H9 (cell line): ENCODE measurements around the gene MAP3K7CL. TPM values are rescaled to one million over a fixed set of nuclear protein-coding genes. Genes with fewer than 3 reads are reported as not detected.

ENCODE experiments used
- DNase-seq: peaks from one replicate; pipeline ENCODE4 v3.0.0-alpha.2; 2017
- H2AFZ ChIP-seq: one replicate; pipeline ENCODE4 v1.6.1; 2013; ENCODE audit warnings: mild to moderate bottlenecking, low read length, control low read depth, moderate library complexity
- H2AK5ac ChIP-seq: 2 replicates; pipeline ENCODE4 v1.6.1; 2013; ENCODE audit warnings: low read length, control low read depth, mixed read lengths; ENCODE audit not compliant: insufficient read length
- H2BK120ac ChIP-seq: one replicate; pipeline ENCODE4 v1.6.1; 2013; ENCODE audit warnings: low read depth, mild to moderate bottlenecking, low read length, control low read depth, inconsistent platforms; ENCODE audit not compliant: poor library complexity, severe bottlenecking
- H2BK12ac ChIP-seq: 2 replicates; pipeline ENCODE4 v1.6.1; 2013; ENCODE audit warnings: low read length, control low read depth, mixed read lengths, low read depth; ENCODE audit not compliant: insufficient read length
- H2BK15ac ChIP-seq: 2 replicates; pipeline ENCODE4 v1.6.1; 2013; ENCODE audit warnings: low read depth, low read length, control low read depth
- H2BK20ac ChIP-seq: one replicate; pipeline ENCODE4 v1.6.1; 2013; ENCODE audit warnings: low read depth, mild to moderate bottlenecking, low read length, control low read depth, inconsistent platforms; ENCODE audit not compliant: poor library complexity, severe bottlenecking
- H2BK5ac ChIP-seq: 2 replicates; pipeline ENCODE4 v1.6.1; 2013; ENCODE audit warnings: low read length, control low read depth, mixed read lengths; ENCODE audit not compliant: insufficient read length
- H3K14ac ChIP-seq: 2 replicates; pipeline ENCODE4 v1.6.1; 2013; ENCODE audit warnings: low read length, control low read depth; ENCODE audit not compliant: insufficient read depth
- H3K18ac ChIP-seq: 2 replicates; pipeline ENCODE4 v1.6.1; 2013; ENCODE audit warnings: low read depth, mild to moderate bottlenecking, mixed read lengths, low read length, control low read depth; ENCODE audit not compliant: insufficient read length
- H3K23ac ChIP-seq: 2 replicates; pipeline ENCODE4 v1.6.1; 2013; ENCODE audit warnings: low read length, control low read depth, mixed read lengths, low read depth; ENCODE audit not compliant: insufficient read length
- H3K23me2 ChIP-seq: 2 replicates; pipeline ENCODE4 v1.6.1; 2013; ENCODE audit warnings: low read depth, mild to moderate bottlenecking, mixed read lengths, low read length, control low read depth; ENCODE audit not compliant: insufficient read length, poor library complexity, severe bottlenecking
- H3K27ac ChIP-seq: 2 replicates; pipeline ENCODE4 v1.5.1; 2013; ENCODE audit warnings: low read length, control low read depth, mixed read lengths, low read depth; ENCODE audit not compliant: insufficient read length
- H3K27me3 ChIP-seq: 2 replicates; pipeline ENCODE4 v1.6.1; 2013; ENCODE audit warnings: low read length, control low read depth, inconsistent platforms; ENCODE audit not compliant: insufficient read depth
- H3K4ac ChIP-seq: 2 replicates; pipeline ENCODE4 v1.6.1; 2013; ENCODE audit warnings: low read depth, mild to moderate bottlenecking, control low read depth, inconsistent platforms, low read length, moderate library complexity
- H3K4me1 ChIP-seq: 2 replicates; pipeline ENCODE4 v1.6.1; 2013; ENCODE audit warnings: low read length, control low read depth, inconsistent platforms; ENCODE audit not compliant: insufficient read depth
- H3K4me2 ChIP-seq: 2 replicates; pipeline ENCODE4 v1.6.1; 2013; ENCODE audit warnings: low read length, control low read depth, mixed read lengths; ENCODE audit not compliant: insufficient read length, insufficient read depth
- H3K56ac ChIP-seq: 2 replicates; pipeline ENCODE4 v1.6.1; 2013; ENCODE audit warnings: low read depth, mild to moderate bottlenecking, mixed read lengths, low read length, control low read depth; ENCODE audit not compliant: insufficient read length
- H3K79me1 ChIP-seq: 2 replicates; pipeline ENCODE4 v1.6.1; 2013; ENCODE audit warnings: low read depth, mild to moderate bottlenecking, moderate library complexity, low read length, control low read depth, inconsistent platforms; ENCODE audit not compliant: insufficient read depth, poor library complexity, severe bottlenecking
- H3K79me2 ChIP-seq: 2 replicates; pipeline ENCODE4 v1.6.1; 2013; ENCODE audit warnings: low read length, control low read depth, inconsistent platforms; ENCODE audit not compliant: insufficient read depth
- H3K9ac ChIP-seq: 2 replicates; pipeline ENCODE4 v1.6.1; 2013; ENCODE audit warnings: low read length, control low read depth, mixed read lengths; ENCODE audit not compliant: insufficient read length; ENCODE audit errors: extremely low read depth
- H3K9me3 ChIP-seq: one replicate; pipeline ENCODE4 v1.6.1; 2013; ENCODE audit warnings: low read depth, low read length, inconsistent platforms; ENCODE audit not compliant: control insufficient read depth
- H3T11ph ChIP-seq: one replicate; pipeline ENCODE4 v1.6.1; 2013; ENCODE audit warnings: mild to moderate bottlenecking, low read length, control low read depth, inconsistent platforms
- H4K20me1 ChIP-seq: one replicate; pipeline ENCODE4 v1.6.1; 2013; ENCODE audit not compliant: control insufficient read depth, insufficient read length, insufficient read depth
- H4K5ac ChIP-seq: 2 replicates; pipeline ENCODE4 v1.6.1; 2013; ENCODE audit warnings: low read depth, mild to moderate bottlenecking, mixed read lengths, low read length, control low read depth; ENCODE audit not compliant: insufficient read length
- H4K8ac ChIP-seq: replicated peaks from 2 replicates; pipeline ENCODE4 v1.6.1; 2013; ENCODE audit warnings: low read length, control low read depth, mixed read lengths, low read depth; ENCODE audit not compliant: insufficient read length
- H4K91ac ChIP-seq: 2 replicates; pipeline ENCODE4 v1.6.1; 2013; ENCODE audit warnings: low read depth, mild to moderate bottlenecking, moderate library complexity, mixed read lengths, low read length, control low read depth; ENCODE audit not compliant: insufficient read length
- H3K27ac Mint-ChIP-seq, 3 experiments: 2 replicates in 2 of 3; 3 replicates in 1 of 3; pipeline ENCODE4 v1.8.0; 2020 to 2021; ENCODE audit warnings: mixed read lengths in 3 of 3, mild to moderate bottlenecking in 1 of 3, moderate library complexity in 1 of 3
- H3K27me3 Mint-ChIP-seq: 2 replicates; pipeline ENCODE4 v1.8.0; 2021; ENCODE audit warnings: low read depth, mild to moderate bottlenecking, moderate library complexity, mixed read lengths
- H3K36me3 Mint-ChIP-seq, 3 experiments: 2 replicates in 2 of 3; 3 replicates in 1 of 3; pipeline ENCODE4 v1.8.0; 2020 to 2021; ENCODE audit warnings: low read depth in 3 of 3, mixed read lengths in 3 of 3; ENCODE audit not compliant: insufficient read depth in 1 of 3
- H3K4me1 Mint-ChIP-seq, 2 experiments: 2 replicates each; pipeline ENCODE4 v1.8.0; 2020; ENCODE audit warnings: mixed read lengths in 2 of 2
- H3K4me3 Mint-ChIP-seq, 2 experiments: 2 replicates in 1 of 2; 3 replicates in 1 of 2; pipeline ENCODE4 v1.8.0; 2020 to 2021; ENCODE audit warnings: mild to moderate bottlenecking in 2 of 2, mixed read lengths in 2 of 2, moderate library complexity in 1 of 2
- H3K9me3 Mint-ChIP-seq, 2 experiments: 2 replicates in 1 of 2; 3 replicates in 1 of 2; pipeline ENCODE4 v1.8.0; 2020; ENCODE audit warnings: mild to moderate bottlenecking in 2 of 2, mixed read lengths in 2 of 2, moderate library complexity in 1 of 2
- CTCF ChIP-seq: fragments of 200-600 bp; sonication (generic); conservative IDR thresholded peaks from 3 replicates; pipeline ENCODE4 v1.8.0; 2021; ENCODE audit warnings: antibody characterized with exemption, mild to moderate bottlenecking
- WGBS: extraction: QIAGEN DNeasy Blood & Tissue Kit; methylation state at CpG from one replicate; pipeline ENCODE4 v1.1.7; 2013; ENCODE audit warnings: missing lambda C conversion rate, low lambda C conversion rate, mixed read lengths; ENCODE audit not compliant: insufficient read length; ENCODE audit errors: extremely low coverage; 5-methylcytosine and 5-hydroxymethylcytosine counted together
- total RNA-seq: library from RNA; stranded (reverse); gene quantifications from 2 replicates; pipeline ENCODE4 v1.2.1, GENCODE V29; 2021

Gene MAP3K7CL
- total RNA-seq, 1 experiment from 2014 or later = not detected

DNA sequence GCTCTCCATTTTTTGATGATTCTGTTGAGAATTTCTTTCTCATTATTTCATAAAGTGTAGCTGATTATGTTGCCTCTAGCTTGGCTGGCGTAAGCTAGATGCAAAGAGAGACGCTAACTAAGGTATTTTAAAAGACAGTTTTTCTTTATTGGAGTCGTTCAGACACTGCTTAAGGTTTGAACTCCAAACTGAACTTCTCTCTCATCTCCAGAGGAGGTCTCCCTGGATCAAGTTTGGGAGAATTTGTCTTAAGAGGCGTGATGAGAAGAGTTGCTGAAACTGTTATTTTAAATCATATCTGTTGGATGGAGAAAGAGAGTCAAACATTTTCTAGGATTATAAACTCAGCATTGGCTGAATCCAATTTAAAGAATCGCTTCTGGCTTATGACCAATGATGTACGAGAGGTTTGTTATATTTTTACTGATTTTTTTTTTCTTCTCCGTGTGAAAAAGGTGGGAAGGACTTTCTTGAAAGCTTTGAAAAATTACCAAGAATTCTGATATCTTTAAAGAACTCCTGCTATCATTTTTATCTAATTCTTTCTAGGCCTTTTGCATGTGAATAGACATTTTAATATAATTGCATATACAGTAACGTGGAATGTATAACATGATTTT, 34.0 kb downstream of the MAP3K7CL start:
- Histone ChIP-seq H3K27me3 (no peaks in the 10 kb centered on the region), H2BK120ac (no peak overlapping the region), H3K27ac (no peak overlapping the region), H3K9me3 (no peaks in the 10 kb centered on the region), H3K79me1 (no peaks in the 10 kb centered on the region), H3K4ac (no peak overlapping the region), H4K5ac (no peak overlapping the region), H3K18ac (no peak overlapping the region), H3K56ac (no peak overlapping the region), H2AFZ (no peak overlapping the region), H3K9ac (no peak overlapping the region), H3K23ac (no peak overlapping the region), H2BK20ac (no peak overlapping the region), H4K20me1 (no peaks in the 10 kb centered on the region), H3K4me1 (no peaks in the 10 kb centered on the region; the same call in 1 of the 2 replicates), H4K91ac (no peak overlapping the region), H2BK12ac (no peak overlapping the region), H3T11ph (no peak overlapping the region), H4K8ac (no peak overlapping the region), H3K79me2 (no peaks in the 10 kb centered on the region), H3K23me2 (no peaks in the 10 kb centered on the region), H3K4me2 (no peak overlapping the region), H2BK15ac (no peak overlapping the region), H3K14ac (no peak overlapping the region), H2AK5ac (no peak overlapping the region), H2BK5ac (no peak overlapping the region)
- Mint-ChIP-seq H3K9me3 (no peaks in the 10 kb centered on the region), H3K4me3 (no peak overlapping the region), H3K36me3 (no peaks in the 10 kb centered on the region), H3K4me1 (0 out of 4 replicates have a peak, but pooled peaks cover 0 to under 1% of the 10 kb centered on the region in 2 experiments), H3K27me3 (no peaks in the 10 kb centered on the region), H3K27ac (no peak overlapping the region)
- TF ChIP-seq CTCF = peak; percentile 72
- WGBS = no CpG with 5 or more reads among the region's 8 CpGs
- no peak for DNase-seq
